H1 (cell line): ENCODE measurements around the gene CST6. TPM values are rescaled to one million over a fixed set of nuclear protein-coding genes. Genes with fewer than 3 reads are reported as not detected.

ENCODE experiments used
- CTCF ChIA-PET: fragments of 300-600 bp; sonication (Branson Sonifier 250); formaldehyde crosslinking; loops from one replicate; lab custom pipeline; 2021; ENCODE audit not compliant: partially characterized antibody; lab: Charles Lee
- POLR2A ChIA-PET: fragments of 300-600 bp; sonication (Branson Sonifier 250); formaldehyde crosslinking; loops from one replicate; lab custom pipeline; 2021; ENCODE audit warnings: inconsistent platforms; ENCODE audit not compliant: partially characterized antibody; lab: Charles Lee
- DNase-seq, 2 experiments: peaks; one replicate each; pipeline versions ENCODE4 v3.0.0 to v3.0.0-alpha.2; 2010 to 2022; ENCODE audit warnings: low spot score in 2 of 2, low read depth in 1 of 2, mixed read lengths in 1 of 2
- FAIRE-seq: peaks from 2 replicates; lab custom pipeline; 2011; peaks lifted over from hg19 to GRCh38; lab: Jason Lieb, UNC
- H2AFZ ChIP-seq: 2 replicates; pipeline ENCODE4 v1.8.1; 2012; ENCODE audit warnings: low read length, inconsistent platforms
- H2AK5ac ChIP-seq: 2 replicates; pipeline ENCODE4 v1.6.1; 2013; ENCODE audit warnings: low read depth, low read length
- H2BK120ac ChIP-seq: replicated peaks from 2 replicates; pipeline ENCODE3; 2013; ENCODE audit warnings: low read depth, low read length, inconsistent platforms
- H2BK12ac ChIP-seq: 2 replicates; pipeline ENCODE4 v1.6.1; 2013; ENCODE audit warnings: low read depth, low read length
- H2BK15ac ChIP-seq: 2 replicates; pipeline ENCODE4 v1.6.1; 2013; ENCODE audit warnings: low read length
- H2BK20ac ChIP-seq: 2 replicates; pipeline ENCODE4 v1.6.1; 2013; ENCODE audit warnings: low read length
- H2BK5ac ChIP-seq: 2 replicates; pipeline ENCODE4 v1.6.1; 2013; ENCODE audit warnings: low read depth, low read length
- H3K14ac ChIP-seq: 2 replicates; pipeline ENCODE4 v1.6.1; 2013; ENCODE audit warnings: inconsistent platforms; ENCODE audit not compliant: insufficient read length
- H3K18ac ChIP-seq: 2 replicates; pipeline ENCODE4 v1.6.1; 2013; ENCODE audit warnings: low read length; ENCODE audit errors: extremely low read depth
- H3K23ac ChIP-seq: 2 replicates; pipeline ENCODE4 v1.6.1; 2013; ENCODE audit warnings: inconsistent platforms; ENCODE audit not compliant: insufficient read length
- H3K23me2 ChIP-seq: 2 replicates; pipeline ENCODE4 v1.6.1; 2013; ENCODE audit warnings: low read depth, low read length
- H3K27ac ChIP-seq: 2 replicates; pipeline ENCODE4 v1.6.1; 2011; ENCODE audit warnings: low read depth, low read length, inconsistent platforms
- H3K27me3 ChIP-seq, 4 experiments: replicated peaks in 1 of 4; 1 replicate in 1 of 4; 2 replicates in 3 of 4; pipeline versions ENCODE4 v1.6.1 to v1.8.1; 2011 to 2013; ENCODE audit warnings: low read length in 3 of 4, mild to moderate bottlenecking in 3 of 4, inconsistent platforms in 2 of 4, mixed read lengths in 2 of 4, moderate library complexity in 1 of 4; ENCODE audit not compliant: control insufficient read depth in 3 of 4, insufficient read depth in 3 of 4; ENCODE audit errors: extremely low read depth in 1 of 4
- H3K36me3 ChIP-seq, 4 experiments: 2 replicates each; pipeline versions ENCODE4 v1.6.1 to v1.8.1; 2011 to 2013; ENCODE audit warnings: mild to moderate bottlenecking in 4 of 4, low read length in 3 of 4, moderate library complexity in 2 of 4, control low read depth in 1 of 4, inconsistent platforms in 1 of 4; ENCODE audit not compliant: insufficient read depth in 4 of 4, control insufficient read depth in 2 of 4
- H3K4ac ChIP-seq: replicated peaks from 2 replicates; pipeline ENCODE3; 2013; ENCODE audit warnings: low read length, low read depth, mixed read lengths, inconsistent platforms; ENCODE audit not compliant: insufficient read length
- H3K4me1 ChIP-seq, 4 experiments: replicated peaks in 1 of 4; 1 replicate in 1 of 4; 2 replicates in 3 of 4; pipeline versions ENCODE4 v1.6.1 to v1.8.1; 2011 to 2013; ENCODE audit warnings: low read length in 3 of 4, inconsistent platforms in 2 of 4, mixed read lengths in 1 of 4; ENCODE audit not compliant: insufficient read depth in 4 of 4, control insufficient read depth in 3 of 4
- H3K4me2 ChIP-seq, 2 experiments: 2 replicates each; pipeline versions ENCODE4 v1.6.1 to v1.8.1; 2011 to 2013; ENCODE audit warnings: low read depth in 2 of 2, low read length in 2 of 2, control low read depth in 1 of 2, inconsistent platforms in 1 of 2, mild to moderate bottlenecking in 1 of 2; ENCODE audit not compliant: insufficient read depth in 1 of 2
- H3K4me3 ChIP-seq, 4 experiments: fragments of 200-600, 300-600 bp in 1 of 4; sonication (generic), shearing (Covaris generic), sonication (Bioruptor Twin) in 1 of 4; 2 replicates each; pipeline versions ENCODE4 v1.5.1 to v1.8.1; 2011 to 2016; ENCODE audit warnings: low read length in 4 of 4, low read depth in 3 of 4, control low read depth in 2 of 4, inconsistent platforms in 2 of 4, mild to moderate bottlenecking in 2 of 4, mixed read lengths in 1 of 4, moderate library complexity in 1 of 4; ENCODE audit not compliant: insufficient read depth in 2 of 4; ENCODE audit errors: extremely low read depth in 1 of 4
- H3K56ac ChIP-seq: replicated peaks from 2 replicates; pipeline ENCODE3; 2013; ENCODE audit warnings: low read depth, mild to moderate bottlenecking, mixed read lengths, low read length, inconsistent platforms; ENCODE audit not compliant: insufficient read length
- H3K79me1 ChIP-seq: 2 replicates; pipeline ENCODE4 v1.6.1; 2013; ENCODE audit warnings: low read depth, low read length, control low read depth
- H3K79me2 ChIP-seq, 2 experiments: 2 replicates each; pipeline versions ENCODE4 v1.6.1 to v1.8.1; 2012 to 2013; ENCODE audit warnings: low read length in 2 of 2, mild to moderate bottlenecking in 2 of 2, inconsistent platforms in 1 of 2; ENCODE audit not compliant: insufficient read depth in 2 of 2, control insufficient read depth in 1 of 2
- H3K9ac ChIP-seq, 4 experiments: replicated peaks in 1 of 4; 1 replicate in 1 of 4; 2 replicates in 3 of 4; pipeline versions ENCODE4 v1.6.1 to v1.8.1; 2011 to 2013; ENCODE audit warnings: low read depth in 3 of 4, low read length in 3 of 4, control low read depth in 2 of 4, mild to moderate bottlenecking in 2 of 4, moderate library complexity in 2 of 4, inconsistent platforms in 1 of 4; ENCODE audit errors: extremely low read depth in 1 of 4
- H3K9me3 ChIP-seq, 2 experiments: 2 replicates each; pipeline versions ENCODE4 v1.6.1 to v1.8.1; 2012 to 2013; ENCODE audit warnings: mild to moderate bottlenecking in 2 of 2, moderate library complexity in 2 of 2, control low read depth in 1 of 2, inconsistent platforms in 1 of 2, low read depth in 1 of 2, low read length in 1 of 2, mixed read lengths in 1 of 2; ENCODE audit not compliant: insufficient read depth in 2 of 2
- H4K20me1 ChIP-seq, 2 experiments: replicated peaks in 1 of 2; 2 replicates each; pipeline versions ENCODE3 to v1.8.1; 2011 to 2013; ENCODE audit warnings: inconsistent platforms in 2 of 2, low read length in 2 of 2, mild to moderate bottlenecking in 1 of 2; ENCODE audit not compliant: insufficient read depth in 2 of 2, control insufficient read depth in 1 of 2
- H4K5ac ChIP-seq: 2 replicates; pipeline ENCODE4 v1.6.1; 2013; ENCODE audit warnings: low read length, low read depth, mixed read lengths, inconsistent platforms; ENCODE audit not compliant: insufficient read length
- H4K8ac ChIP-seq: 2 replicates; pipeline ENCODE4 v1.8.0; 2013; ENCODE audit warnings: mild to moderate bottlenecking, moderate library complexity, low read length, inconsistent platforms; ENCODE audit not compliant: insufficient read depth; ENCODE audit errors: extremely low read depth
- H4K91ac ChIP-seq: replicated peaks from 2 replicates; pipeline ENCODE3; 2013; ENCODE audit warnings: low read length, mixed read lengths, inconsistent platforms; ENCODE audit not compliant: insufficient read length
- CHD2 ChIP-seq: IDR thresholded peaks from 2 replicates; pipeline ENCODE4 v1.6.1; 2012; ENCODE audit warnings: low read length, improper control_type of control experiment
- RAD21 ChIP-seq, 2 experiments: IDR thresholded peaks in 1 of 2; conservative IDR thresholded peaks in 1 of 2; 2 replicates each; pipeline ENCODE4 v1.6.1; 2011; ENCODE audit warnings: low read depth in 2 of 2, low read length in 2 of 2, improper control_type of control experiment in 1 of 2, inconsistent platforms in 1 of 2, mild to moderate bottlenecking in 1 of 2, moderate library complexity in 1 of 2
- WGBS, 2 experiments: shearing (Covaris generic) in 1 of 2; methylation state at CpG; one replicate each; pipeline versions ENCODE4 v1.1.6 to v1.1.7; 2013 to 2015; ENCODE audit warnings: low lambda C conversion rate in 2 of 2, mixed read lengths in 2 of 2, inconsistent platforms in 1 of 2, low coverage in 1 of 2, missing lambda C conversion rate in 1 of 2; ENCODE audit not compliant: insufficient replicate concordance in 2 of 2, insufficient coverage in 1 of 2, insufficient read length in 1 of 2; ENCODE audit errors: extremely low coverage in 1 of 2, missing lambda C conversion rate in 1 of 2; 5-methylcytosine and 5-hydroxymethylcytosine counted together
- polyA plus RNA-seq, 7 experiments: library from polyadenylated mRNA; depleted of rRNA in 3 of 7; stranded (reverse) in 5 of 7; unstranded in 2 of 7; fragments of >200 nt in 5 of 7; fragments of 200-250 nt in 2 of 7; gene quantifications; 1 replicate in 5 of 7; 2 replicates in 1 of 7; 4 replicates in 1 of 7; pipeline versions ENCODE4 v1.2.1 to v1.2.3, GENCODE V29; 2011 to 2013; ENCODE audit warnings: missing spikeins in 2 of 7, mixed read lengths in 2 of 7
- total RNA-seq: library from RNA; stranded (reverse); fragmentation: NEBNext Ultra II Directional; extraction: Animal tissue kit (Norgen Biotek cat#: 25700); gene quantifications from 2 replicates; pipeline ENCODE4 v1.2.1, GENCODE V29; 2021

Gene CST6
- total and polyA plus RNA-seq, 2 of the 8 experiments (the other 6 are each of a cell fraction or from before 2014, with no cell fraction given): 1.6 to 7.6 TPM

DNA sequence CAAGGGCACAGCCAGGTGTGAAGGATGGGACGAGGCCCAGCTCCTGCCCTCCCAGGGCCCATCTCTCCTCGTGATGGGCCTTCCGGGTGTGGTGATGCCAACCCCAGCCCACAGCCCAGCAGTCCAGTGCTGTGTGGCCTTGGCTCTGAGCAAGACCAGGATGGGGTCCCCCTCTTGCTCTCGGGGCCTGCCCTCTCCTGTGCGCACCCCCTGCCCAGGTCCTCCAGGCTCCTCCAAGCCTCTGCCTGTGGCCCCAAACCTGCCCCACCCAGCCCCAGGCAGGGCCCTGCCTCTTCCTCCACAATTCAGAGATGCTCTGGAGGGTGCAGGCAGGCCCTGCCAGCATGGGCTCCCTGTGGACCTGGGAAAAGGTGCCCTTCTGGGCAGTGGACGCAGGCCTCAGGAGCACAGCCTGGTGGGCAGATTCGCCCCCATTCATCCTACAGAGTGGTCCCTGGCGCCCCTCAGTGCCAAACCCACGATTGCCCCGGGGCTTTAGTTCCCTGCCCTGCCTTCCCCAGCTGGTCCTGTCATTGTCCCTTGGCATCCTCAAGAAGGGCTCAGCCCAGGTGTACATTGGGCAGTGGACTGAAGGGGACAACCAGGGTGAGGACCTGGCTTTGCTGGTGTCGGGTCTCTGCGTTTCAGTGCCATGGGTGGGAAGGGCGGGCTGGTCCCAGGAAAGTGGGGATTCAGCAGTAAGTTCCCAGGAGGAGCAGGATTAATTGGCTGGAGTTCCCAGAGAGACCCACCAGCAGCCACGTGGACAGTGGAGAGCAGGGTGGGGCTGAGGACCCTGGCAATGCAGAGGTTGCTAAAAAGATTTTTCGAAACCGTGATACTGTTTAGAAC lies 29.6 kb upstream of the CST6 start:
- CTCF ChIA-PET: interaction anchor here (1.4 to 18.4 kb wide), 3 partner anchors 20 to 101 kb away, joined by 3 to 281 read pairs (median 3); partner anchors contain the start of genes CCDC85B, FIBP and SART1
- no peak overlapping the region for H3K27ac ChIP-seq
- H2AFZ ChIP-seq: no peak overlapping the region
- H3K4me1 ChIP-seq: no peaks in the 10 kb centered on the region
- H4K8ac ChIP-seq: peak overlapping the region; percentile 29; the same call in 1 of the 2 replicates
- H3K14ac ChIP-seq: no peak overlapping the region
- no peak overlapping the region for H4K5ac ChIP-seq
- H4K91ac ChIP-seq: no peak overlapping the region
- no peak overlapping the region for H3K4me2 ChIP-seq
- H3K27me3 ChIP-seq: no peaks in the 10 kb centered on the region
- peaks cover 0 to 2% of the 10 kb centered on the region in 2 experiments for H4K20me1 ChIP-seq
- peaks cover 2 to 18% (median 14%) of the 10 kb centered on the region in 4 experiments; a peak in 7 of 8 replicates for H3K36me3 ChIP-seq
- DNase-seq (no peak), FAIRE-seq (no peak)
- H3K4ac ChIP-seq: no peak overlapping the region
- H3K79me2 ChIP-seq: no peaks in the 10 kb centered on the region
- no peak overlapping the region for H2BK120ac ChIP-seq
- no peaks in the 10 kb centered on the region for H3K9me3 ChIP-seq
- H2BK5ac ChIP-seq: no peak overlapping the region
- H3K23me2 ChIP-seq: no peaks in the 10 kb centered on the region
- no peaks in the 10 kb centered on the region for H3K79me1 ChIP-seq
- POLR2A ChIA-PET: interaction anchor here (0.5 to 1.8 kb wide), 7 partner anchors 9 to 283 kb away, joined by 3 to 5 read pairs (median 3); no protein-coding TSS in a partner anchor
- no peak overlapping the region for H3K23ac ChIP-seq
- no peak overlapping the region for H3K56ac ChIP-seq
- no peak overlapping the region for H2BK15ac ChIP-seq
- H2BK20ac ChIP-seq: no peak overlapping the region
- H3K18ac ChIP-seq: no peak overlapping the region
- no peak overlapping the region for H2BK12ac ChIP-seq
- WGBS, 2 experiments: 86% methylated on average over 12 of the region's 16 CpGs; no CpG with 5 or more reads in 1 of the 2 experiments
- H3K9ac ChIP-seq: no peak overlapping the region; a peak in 2 of 7 replicates
- no peak for TF ChIP-seq CHD2
- TF ChIP-seq RAD21 (IDR thresholded peaks at IDR 0.05 in 1 of 2, conservative IDR thresholded peaks at IDR 0.05 in 1 of 2; ENCODE audit: low read depth in 2 of 2, low read length in 2 of 2): 0 out of 4 replicates have a peak, but pooled peaks of 1 of the 2 experiments have one; percentile 1
- H2AK5ac ChIP-seq: no peak overlapping the region
- H3K4me3 ChIP-seq: no peak overlapping the region
